GM19397 (cell line): ENCODE results near the gene CCDC88C.

Source experiments
- ATAC-seq: cut with Tn5 transposase; IDR thresholded peaks from one replicate; pipeline ENCODE4 v1.9.1; 2021; ENCODE audit warnings: mild to moderate bottlenecking, moderate library complexity; ENCODE audit not compliant: unreplicated experiment

CCDC88C gene

DNA sequence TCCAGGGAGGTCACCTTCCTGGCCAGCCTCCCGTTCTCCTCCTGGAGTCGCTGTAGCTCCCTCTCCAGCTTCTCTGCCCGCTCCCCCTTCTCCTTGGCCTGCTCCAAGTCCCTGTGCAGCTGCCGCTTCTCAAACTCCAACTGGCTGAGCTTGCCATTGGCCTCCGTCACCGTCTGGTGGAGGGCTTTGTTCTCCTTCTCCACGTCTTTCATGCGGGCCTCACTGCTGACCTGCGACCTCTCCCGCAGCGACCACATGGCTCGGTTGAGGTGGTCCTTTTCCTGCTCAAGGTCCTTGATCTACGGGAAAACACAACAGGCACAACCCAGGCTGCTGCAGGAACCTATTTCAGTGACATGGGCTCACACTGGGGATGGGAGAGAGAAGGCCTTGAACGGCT lies 103.8 kb downstream of the CCDC88C start:
- ATAC-seq, result no peak

- ATAC-seq, result no peak
Measured at GRCh38 chr14:91313154-91313850, 104.3 kb downstream of the CCDC88C start.

GRCh38 chr14:91311284-91311662 lies 106.3 kb downstream of the CCDC88C start:
- ATAC-seq, result no peak

DNA sequence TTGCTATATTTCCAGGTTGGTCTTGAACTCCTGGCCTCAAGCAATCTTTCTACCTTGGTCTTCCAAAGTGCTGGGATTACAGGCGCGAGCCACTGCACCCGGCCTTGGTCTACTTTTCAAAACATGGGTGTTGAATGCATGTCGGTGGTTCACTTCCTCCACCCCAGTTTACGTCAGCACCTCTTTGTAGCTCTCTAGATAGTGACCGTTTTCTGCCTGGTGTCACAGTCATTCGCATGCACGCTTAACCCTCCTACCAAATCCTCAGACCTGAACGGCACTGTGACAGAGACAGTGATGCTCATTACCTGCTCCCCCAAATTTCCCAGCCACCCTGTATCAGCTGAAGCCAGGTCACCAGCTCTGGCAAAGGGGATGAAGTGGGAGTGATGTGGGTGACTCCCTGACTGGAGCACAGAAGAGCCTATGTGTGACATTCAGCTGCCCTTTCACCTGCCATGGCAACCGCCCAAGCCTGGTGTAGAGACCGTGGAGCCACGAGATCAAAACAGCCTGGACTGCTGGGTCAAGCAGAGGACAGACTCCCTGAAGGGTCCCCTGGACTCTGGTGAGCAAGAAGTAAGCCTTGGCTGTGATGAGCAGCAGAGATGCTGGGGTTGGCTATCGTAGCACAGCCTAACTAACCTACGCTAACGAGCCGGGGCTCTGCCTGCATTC lies 106.9 kb downstream of the CCDC88C start:
- ATAC-seq, result no peak

- ATAC-seq, result no peak
Measured at GRCh38 chr14:91309756-91310280, 107.8 kb downstream of the CCDC88C start.

DNA sequence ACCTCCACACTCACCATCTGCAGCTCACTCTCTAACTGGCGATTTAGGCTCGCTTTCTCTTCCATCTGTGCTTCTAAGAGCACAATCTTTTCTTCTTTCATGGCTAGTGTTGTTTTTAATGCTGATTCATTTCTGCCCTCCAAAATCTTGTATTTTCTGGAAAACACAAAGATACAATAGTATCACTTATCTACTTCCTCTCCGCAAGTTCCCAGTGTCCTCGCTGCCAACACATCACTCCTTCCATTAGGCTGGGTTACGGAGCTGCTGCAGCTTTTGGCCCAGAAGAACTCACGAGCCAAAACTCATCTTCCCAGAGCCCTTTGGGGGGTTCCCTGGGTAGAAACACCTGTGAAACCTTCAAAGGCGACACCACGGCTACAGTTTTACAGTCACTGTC lies 109.3 kb downstream of the CCDC88C start:
- ATAC-seq, result no peak

DNA sequence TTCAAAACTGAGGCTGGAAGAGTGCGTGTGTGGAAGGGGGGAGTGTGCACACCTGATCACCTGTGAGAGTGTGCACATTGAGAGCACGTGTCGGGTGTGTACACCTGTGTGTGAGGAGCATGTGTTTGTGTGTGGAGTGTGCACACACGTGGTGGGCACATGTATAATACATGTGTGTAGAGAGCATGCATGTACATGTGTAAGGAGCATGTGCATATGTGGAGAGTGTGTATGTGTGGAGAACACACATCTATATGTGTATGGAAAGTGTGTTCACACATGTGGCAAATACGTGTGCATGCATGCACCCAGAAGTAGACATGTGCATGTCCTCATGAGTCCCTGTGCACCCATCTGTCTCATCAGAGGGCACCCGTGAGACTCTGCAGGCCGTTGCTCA lies 110.0 kb downstream of the CCDC88C start:
- ATAC-seq, result no peak

DNA sequence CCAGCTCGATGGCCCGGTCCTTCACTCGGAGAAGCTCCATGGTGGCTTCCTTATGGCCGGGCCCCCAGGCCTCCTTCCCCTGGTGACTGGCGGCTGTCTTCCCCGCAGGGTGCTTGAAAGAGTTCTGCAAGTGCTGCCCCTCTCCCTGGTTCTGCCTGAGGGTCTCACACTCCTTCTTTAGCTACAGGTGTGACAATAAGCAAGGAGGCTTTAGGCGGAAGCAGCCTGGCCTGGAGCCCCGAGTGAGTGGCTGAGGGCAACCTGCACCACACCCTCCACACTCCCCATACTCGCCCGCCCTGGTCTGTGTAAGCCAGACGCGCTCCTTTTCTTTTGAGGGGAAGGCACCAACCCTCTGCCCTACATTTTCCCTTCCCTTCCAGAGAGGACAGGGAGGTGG lies 110.6 kb downstream of the CCDC88C start:
- ATAC-seq, result no peak

DNA sequence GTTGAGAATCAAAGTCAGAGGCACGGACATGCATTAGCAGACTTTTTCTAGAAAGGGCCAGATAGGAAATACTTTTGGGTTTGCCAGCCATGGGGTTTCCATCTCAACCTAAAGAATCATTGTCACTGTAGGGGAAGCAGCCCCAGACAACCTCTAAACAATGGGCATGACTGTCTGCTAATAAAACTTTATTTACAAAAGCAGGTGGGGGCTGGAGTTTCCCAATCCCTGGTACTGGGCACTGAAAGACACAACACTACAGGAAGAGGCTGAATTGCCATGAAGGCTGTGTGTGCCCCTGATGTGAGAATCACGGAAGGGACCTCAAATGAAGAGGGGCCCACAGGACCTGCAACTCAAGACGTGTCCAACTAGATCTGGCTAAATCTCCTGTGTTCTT lies 111.1 kb downstream of the CCDC88C start:
- ATAC-seq, result no peak

DNA sequence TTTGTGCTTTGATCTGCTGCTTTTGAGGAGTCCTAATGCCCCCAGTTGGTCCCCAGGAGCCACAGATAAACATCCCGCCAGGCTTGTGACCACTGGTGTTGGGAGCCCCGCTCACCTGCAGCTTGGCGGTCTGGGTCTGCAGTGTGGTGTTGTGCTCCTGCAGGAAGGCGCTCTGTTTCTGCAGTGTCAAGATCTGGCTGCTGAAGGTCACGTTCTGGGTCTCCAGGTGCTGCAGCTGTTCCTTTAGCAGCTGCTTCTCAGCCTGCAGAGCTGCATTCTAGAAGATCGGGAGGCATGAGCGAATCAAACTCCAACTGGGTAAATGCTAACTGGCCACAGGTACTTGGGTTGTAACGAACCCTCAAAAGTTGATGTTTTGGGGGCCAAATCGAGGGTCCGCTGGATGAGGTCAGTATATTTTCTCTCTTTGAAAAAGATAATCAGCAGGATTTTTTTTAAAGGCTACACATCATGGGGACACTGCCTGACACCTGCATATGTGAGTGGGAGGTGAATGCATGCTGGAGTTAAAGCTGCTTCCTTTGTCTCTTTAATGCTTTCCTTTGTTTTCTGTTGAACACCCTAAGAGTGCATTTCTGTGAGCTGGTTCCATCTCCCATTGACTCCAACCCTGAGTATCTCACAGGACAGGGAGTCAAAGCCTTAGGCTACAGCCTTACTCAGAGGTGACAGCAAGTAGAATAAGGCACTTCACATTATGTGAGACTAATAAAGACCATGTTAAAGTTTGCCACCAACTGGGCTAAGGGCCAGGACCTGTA lies 111.8 kb downstream of the CCDC88C start:
- no peak for ATAC-seq

- no peak for ATAC-seq
Measured at GRCh38 chr14:91303924-91304229, 113.7 kb downstream of the CCDC88C start.

DNA sequence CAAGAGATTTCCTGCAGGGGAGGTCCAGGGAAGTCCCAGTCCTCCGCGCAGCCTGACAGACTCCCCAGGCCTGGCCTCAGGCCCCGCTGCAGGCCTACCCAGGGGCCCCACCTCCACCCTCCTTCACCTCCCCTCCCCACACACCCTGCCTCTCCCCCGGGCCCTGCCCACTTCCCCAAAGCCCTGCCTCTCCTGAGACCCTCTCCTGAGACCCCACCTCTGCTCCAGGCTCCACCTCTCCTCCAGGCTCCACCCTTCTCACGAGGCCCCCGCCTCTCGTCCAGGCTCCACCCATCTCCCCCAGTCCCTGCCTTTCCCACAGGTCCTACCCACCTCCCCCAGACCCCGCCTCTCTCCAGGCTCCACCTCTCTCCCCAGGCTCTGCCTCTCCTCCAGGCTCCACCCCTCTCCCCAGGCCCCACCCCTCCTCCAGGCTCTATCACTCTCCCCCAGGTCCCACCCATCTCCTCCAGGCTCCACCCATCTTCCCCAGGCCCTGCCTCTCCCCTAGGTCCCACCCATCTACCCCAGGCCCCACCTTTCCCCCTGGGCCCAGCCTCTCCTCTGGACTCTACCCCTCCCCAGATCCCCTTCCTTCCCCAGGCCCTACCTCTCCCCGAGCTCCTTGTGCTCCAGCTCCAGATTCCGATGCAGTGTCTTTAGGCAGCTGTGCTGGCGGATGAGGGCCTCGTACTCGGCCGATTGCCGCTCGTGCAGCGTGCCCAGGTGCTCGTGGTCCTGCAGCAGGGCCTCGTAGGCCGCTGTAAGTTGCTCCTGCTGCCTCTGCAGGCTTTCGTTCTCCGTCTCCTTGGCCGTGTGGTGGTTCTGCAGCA lies 114.3 kb downstream of the CCDC88C start:
- ATAC-seq, result no peak

- ATAC-seq, result no peak
Measured at GRCh38 chr14:91302391-91302790, 115.2 kb downstream of the CCDC88C start.

DNA sequence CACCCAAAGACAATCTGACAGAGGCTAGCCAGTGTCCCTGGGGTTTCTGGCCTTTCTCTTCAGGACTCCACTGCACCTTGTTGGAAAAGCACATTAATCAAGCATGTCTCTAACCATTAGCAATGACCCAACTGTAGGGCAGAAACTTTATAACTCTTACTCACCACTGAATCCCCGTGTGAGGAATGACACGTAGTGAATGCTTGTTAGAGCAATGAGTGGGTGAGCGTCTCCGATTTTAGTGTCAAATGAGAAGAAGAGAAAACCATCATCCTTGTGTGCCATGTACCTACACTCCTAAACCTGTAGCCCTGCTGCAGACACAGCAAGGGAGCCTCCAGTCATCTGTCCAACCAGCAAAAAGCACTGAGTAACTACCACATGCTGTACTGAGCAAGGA lies 116.7 kb downstream of the CCDC88C start:
- ATAC-seq, result no peak

GRCh38 chr14:91300283-91300895 lies 117.2 kb downstream of the CCDC88C start:
- no peak for ATAC-seq

- no peak for ATAC-seq
Measured at GRCh38 chr14:91299121-91300115, 118.2 kb downstream of the CCDC88C start.

- ATAC-seq, result no peak
Measured at GRCh38 chr14:91298576-91298975, 119.0 kb downstream of the CCDC88C start.

DNA sequence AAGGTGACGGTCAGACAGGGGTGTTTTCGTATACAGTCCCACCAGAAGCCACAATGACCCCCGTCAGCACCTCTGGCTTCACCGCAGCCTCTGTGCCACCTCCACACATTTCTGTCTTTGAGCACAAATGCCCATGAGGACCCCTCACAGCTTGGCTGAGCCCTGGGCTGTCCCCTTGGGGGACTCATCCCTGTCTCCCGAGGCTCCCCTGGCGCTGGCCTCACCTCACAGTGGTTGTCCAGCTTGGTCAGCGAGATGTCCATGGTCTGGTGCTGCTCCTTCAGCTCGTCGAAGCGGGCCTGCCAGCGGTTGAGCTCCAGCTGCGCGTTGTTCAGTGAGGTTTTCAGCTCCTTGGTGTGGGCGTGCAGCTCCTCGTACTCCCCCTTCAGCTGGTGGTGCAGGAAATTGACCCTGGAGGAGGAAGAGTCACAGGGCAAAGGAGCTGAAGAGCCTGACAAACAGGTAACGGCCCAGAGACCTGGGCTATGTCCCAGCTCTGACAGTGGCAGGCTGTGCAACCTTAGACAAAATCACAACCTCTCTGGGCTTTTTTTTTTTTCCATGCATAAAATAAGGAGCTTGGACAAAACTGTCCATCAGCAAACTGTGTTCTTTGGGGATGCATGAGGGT lies 120.4 kb downstream of the CCDC88C start:
- no peak for ATAC-seq
